Kidney epithelial cell (primary cell): ENCODE results near the gene GALNT9. TPM values are rescaled to one million over a fixed set of nuclear protein-coding genes. Genes with fewer than 3 reads are reported as not detected.

Experiments used
- DNase-seq: peaks from one replicate; pipeline ENCODE4 v3.0.0-alpha.2; 2010; ENCODE audit warnings: low read depth
- H3K27me3 ChIP-seq: 2 replicates; pipeline ENCODE4 v1.6.0; 2011; ENCODE audit warnings: low read length; ENCODE audit not compliant: control insufficient read depth, insufficient read depth
- H3K36me3 ChIP-seq: 2 replicates; pipeline ENCODE4 v1.5.1; 2011; ENCODE audit warnings: low read length; ENCODE audit not compliant: control insufficient read depth, insufficient read depth
- H3K4me3 ChIP-seq: 2 replicates; pipeline ENCODE4 v1.5.1; 2011; ENCODE audit warnings: low read depth, mild to moderate bottlenecking, control low read depth, low read length
- total RNA-seq: library from RNA; depleted of rRNA; stranded (reverse); fragments of >200 nt; gene quantifications from 2 replicates; pipeline ENCODE4 v1.2.3, GENCODE V29; 2015
- TF ChIP-seq, protein P1 (sequence below): IDR thresholded peaks from 2 replicates; pipeline ENCODE4 v1.5.1; 2011; ENCODE audit warnings: mild to moderate bottlenecking, moderate library complexity, low read length, control low read depth, inconsistent platforms; ENCODE audit not compliant: insufficient read depth, poor library complexity, severe bottlenecking

GALNT9 gene
- total RNA-seq, 1 donor from 2014 or later = 1.5 TPM

DNA sequence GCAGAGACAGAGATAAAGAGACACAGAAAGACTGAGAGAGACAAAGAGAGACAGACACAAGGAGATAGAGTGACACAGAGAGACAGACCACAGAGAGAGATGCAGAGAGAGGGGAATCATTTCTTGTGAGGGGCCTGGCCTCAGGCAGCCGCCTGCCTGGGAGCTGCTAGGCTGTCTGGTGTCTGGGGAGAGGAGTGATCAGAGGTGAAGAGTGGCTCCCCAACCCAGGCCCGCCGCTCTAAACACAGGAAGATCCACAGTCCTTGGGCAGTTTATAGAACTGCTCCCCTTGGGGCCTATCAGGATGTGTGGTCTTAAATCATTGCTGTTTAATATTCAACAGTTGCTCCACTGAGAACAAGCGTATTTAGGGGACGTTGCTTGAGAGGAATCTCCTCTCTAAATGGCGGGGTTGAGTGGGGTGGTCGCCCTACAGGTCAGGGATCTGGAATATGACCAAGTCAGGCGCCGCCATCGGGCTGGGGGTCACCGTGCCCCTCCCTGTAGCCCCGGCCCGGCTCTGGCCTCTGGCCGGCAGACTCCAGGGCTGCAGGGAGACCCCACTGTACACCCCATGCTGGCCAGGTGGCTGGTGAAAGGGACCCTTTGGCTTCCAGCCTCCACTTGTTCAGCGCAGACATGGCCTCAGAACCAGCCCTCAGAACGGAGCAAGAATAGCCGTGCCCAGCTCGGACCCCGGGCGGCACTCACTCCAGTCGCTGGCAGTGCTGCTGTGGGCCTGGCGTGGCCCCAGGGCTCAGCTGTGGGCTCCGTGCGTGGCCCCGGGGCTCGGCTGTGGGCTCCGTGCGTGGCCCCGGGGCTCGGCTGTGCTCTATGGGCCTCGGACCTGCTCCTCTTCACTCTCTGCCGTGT, 89.4 kb downstream of the GALNT9 start:
- Histone ChIP-seq H3K36me3 (no peaks in the 10 kb centered on the region), H3K4me3 (no peak overlapping the region), H3K27me3 (peaks cover 2% of the 10 kb centered on the region)
- TF ChIP-seq, protein P1, sequence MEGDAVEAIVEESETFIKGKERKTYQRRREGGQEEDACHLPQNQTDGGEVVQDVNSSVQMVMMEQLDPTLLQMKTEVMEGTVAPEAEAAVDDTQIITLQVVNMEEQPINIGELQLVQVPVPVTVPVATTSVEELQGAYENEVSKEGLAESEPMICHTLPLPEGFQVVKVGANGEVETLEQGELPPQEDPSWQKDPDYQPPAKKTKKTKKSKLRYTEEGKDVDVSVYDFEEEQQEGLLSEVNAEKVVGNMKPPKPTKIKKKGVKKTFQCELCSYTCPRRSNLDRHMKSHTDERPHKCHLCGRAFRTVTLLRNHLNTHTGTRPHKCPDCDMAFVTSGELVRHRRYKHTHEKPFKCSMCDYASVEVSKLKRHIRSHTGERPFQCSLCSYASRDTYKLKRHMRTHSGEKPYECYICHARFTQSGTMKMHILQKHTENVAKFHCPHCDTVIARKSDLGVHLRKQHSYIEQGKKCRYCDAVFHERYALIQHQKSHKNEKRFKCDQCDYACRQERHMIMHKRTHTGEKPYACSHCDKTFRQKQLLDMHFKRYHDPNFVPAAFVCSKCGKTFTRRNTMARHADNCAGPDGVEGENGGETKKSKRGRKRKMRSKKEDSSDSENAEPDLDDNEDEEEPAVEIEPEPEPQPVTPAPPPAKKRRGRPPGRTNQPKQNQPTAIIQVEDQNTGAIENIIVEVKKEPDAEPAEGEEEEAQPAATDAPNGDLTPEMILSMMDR = no peak
- DNase-seq = no peak

DNA sequence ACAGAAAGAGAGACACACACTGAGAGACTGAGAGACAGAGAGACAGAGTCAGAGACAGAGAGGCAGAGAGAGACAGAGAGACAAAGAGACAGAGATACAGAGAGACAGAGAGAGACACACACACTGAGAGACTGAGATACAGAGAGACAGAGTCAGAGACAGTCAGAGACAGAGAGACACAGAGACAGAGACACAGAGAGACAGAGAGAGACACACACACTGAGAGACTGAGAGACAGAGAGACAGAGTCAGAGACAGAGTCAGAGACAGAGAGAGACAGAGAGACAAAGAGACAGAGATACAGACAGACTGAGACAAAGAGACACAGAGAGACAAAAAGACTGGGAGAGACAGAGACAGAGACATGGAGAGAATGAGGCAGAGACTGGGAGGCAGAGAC, 90.0 kb downstream of the GALNT9 start:
- Histone ChIP-seq H3K4me3 (no peak overlapping the region), H3K27me3 (no peaks in the 10 kb centered on the region), H3K36me3 (no peaks in the 10 kb centered on the region)
- DNase-seq = no peak
- TF ChIP-seq, protein P1 = no peak

DNA sequence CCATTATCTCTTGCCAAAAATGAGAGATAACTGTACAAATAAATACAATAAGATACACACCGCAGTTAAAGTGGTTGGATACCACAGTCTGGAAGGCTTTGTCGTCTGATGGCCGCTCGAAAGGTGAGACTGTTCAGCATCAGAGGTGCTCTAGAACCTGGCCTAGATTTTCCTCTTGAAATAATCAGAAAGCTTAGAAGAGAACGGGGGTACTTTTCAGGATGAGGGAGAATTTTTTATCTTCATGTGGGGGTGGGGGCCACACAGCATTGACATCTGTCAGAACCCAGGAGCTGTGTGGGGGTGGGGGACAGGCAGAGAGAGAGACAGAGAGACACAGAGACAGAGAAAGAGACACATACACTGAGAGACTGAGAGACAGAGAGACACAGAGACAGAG, 90.5 kb downstream of the GALNT9 start:
- no peak overlapping the region for H3K4me3 ChIP-seq
- H3K36me3 ChIP-seq = no peaks in the 10 kb centered on the region
- TF ChIP-seq, protein P1 = no peak
- DNase-seq = no peak
- no peaks in the 10 kb centered on the region for H3K27me3 ChIP-seq

DNA sequence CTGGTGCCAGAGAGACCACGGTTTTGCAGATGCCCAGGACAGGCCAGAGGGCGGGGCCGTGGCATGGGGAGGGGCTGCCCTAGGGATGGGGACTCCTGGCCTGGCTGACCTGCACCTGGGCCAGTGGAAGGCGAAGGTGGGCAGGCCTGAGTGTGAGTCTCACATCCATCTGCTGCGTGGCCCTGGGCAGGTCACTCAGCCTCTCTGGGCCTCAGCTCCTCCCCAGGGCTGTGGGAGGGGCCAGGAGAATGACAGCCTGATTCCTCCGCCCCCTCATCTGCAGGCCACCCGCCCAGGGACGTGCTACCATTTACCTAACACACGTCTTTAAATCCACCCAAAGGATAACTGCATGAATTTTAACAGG, 90.9 kb downstream of the GALNT9 start:
- no peaks in the 10 kb centered on the region for H3K27me3 ChIP-seq
- H3K36me3 ChIP-seq = no peaks in the 10 kb centered on the region
- no peak for DNase-seq
- no peak overlapping the region for H3K4me3 ChIP-seq
- TF ChIP-seq, protein P1 = no peak

DNA sequence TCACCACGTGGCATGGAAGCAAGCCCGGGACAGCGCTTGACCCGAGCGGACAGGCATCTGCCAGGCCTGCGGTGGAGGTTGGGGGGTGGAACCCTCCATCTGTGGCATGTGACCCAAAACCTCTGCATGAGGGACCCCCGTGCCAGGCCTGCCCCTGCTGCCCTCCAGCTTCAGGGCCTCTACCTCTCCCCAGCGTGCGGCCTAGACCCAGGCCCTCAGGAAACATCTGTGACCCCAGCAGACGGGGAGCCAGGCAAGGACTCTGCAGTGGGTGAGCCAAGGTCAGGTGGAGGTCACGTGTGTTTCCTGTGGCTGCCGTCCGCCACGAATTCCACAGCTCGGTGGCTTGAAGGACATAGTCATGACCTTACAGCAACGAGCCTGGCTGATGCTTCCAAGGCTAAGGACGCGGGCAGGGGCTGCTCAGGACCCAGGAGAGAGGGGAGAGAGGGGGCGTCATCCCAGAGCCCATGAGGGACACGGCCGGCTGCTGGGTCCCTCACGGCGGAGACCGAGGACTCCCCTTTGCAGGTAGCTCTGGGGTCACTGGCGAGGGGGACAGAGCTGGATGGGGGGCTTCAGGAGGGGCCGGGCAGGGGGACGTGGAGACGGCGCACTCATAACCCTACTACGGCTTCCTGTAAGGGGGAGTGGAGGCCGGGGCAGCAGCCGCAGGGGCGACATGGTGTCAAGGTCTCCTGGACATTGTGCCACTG, 91.5 kb downstream of the GALNT9 start:
- Histone ChIP-seq H3K36me3 (no peaks in the 10 kb centered on the region), H3K4me3 (no peak overlapping the region), H3K27me3 (no peaks in the 10 kb centered on the region)
- no peak for DNase-seq
- TF ChIP-seq, protein P1 = no peak
